SIG-M5 treated with dmso at 0.1 percent for 504 hours (cell line): ENCODE measurements around the gene CRNN.
A peak's percentile ranks its signal among the peaks of the same experiment; 100 is the strongest.

Experiments used
- DNase-seq: peaks from one replicate; lab custom pipeline; 2025; ENCODE audit not compliant: unreplicated experiment; lab: John Stamatoyannopoulos, UW

Gene CRNN

GRCh38 chr1:152413909-152414308 is at the start of gene CRNN:
CRNN (minus strand) TSS chr1:152414263; CDS start chr1:152412233, 2,030 bp downstream.
- DNase-seq, result no peak

- no peak for DNase-seq
Observed at GRCh38 chr1:152462636-152463035, 48.6 kb upstream of the CRNN start.

GRCh38 chr1:152461544-152461943 is 47.5 kb upstream of the CRNN start:
- DNase-seq, result peak; percentile 90

GRCh38 chr1:152460529-152460899 is 46.5 kb upstream of the CRNN start:
- no peak for DNase-seq

GRCh38 chr1:152459596-152460528 is 45.8 kb upstream of the CRNN start:
- DNase-seq, result peak; percentile 89

GRCh38 chr1:152458384-152459185 is 44.5 kb upstream of the CRNN start:
- DNase-seq, result peak; percentile 92

- DNase-seq, result no peak
Observed at GRCh38 chr1:152457561-152457960, 43.5 kb upstream of the CRNN start.

- DNase-seq, result no peak
Observed at GRCh38 chr1:152457071-152457470, 43.0 kb upstream of the CRNN start.

GRCh38 chr1:152451254-152451653 is 37.2 kb upstream of the CRNN start:
- no peak for DNase-seq

- DNase-seq, result no peak
Observed at GRCh38 chr1:152449661-152450060, 35.6 kb upstream of the CRNN start.

GRCh38 chr1:152448496-152448895 is 34.4 kb upstream of the CRNN start:
- DNase-seq, result no peak

- DNase-seq, result no peak
Observed at GRCh38 chr1:152448095-152448494, 34.0 kb upstream of the CRNN start.

- DNase-seq, result no peak
Observed at GRCh38 chr1:152447484-152447883, 33.4 kb upstream of the CRNN start.

- no peak for DNase-seq
Observed at GRCh38 chr1:152444045-152444444, 30.0 kb upstream of the CRNN start.

GRCh38 chr1:152442765-152443164 is 28.7 kb upstream of the CRNN start:
- DNase-seq, result peak; percentile 61

GRCh38 chr1:152442301-152442700 is 28.2 kb upstream of the CRNN start:
- no peak for DNase-seq

GRCh38 chr1:152441756-152442155 is 27.7 kb upstream of the CRNN start:
- no peak for DNase-seq

- peak; percentile 92 for DNase-seq
Observed at GRCh38 chr1:152440635-152441471, 26.8 kb upstream of the CRNN start.

GRCh38 chr1:152436593-152437496 is 22.8 kb upstream of the CRNN start:
- DNase-seq, result no peak

GRCh38 chr1:152427458-152427857 is 13.4 kb upstream of the CRNN start:
- no peak for DNase-seq
